Measurements from ENCODE around the gene ZBTB40.

The ZBTB40 gene

GRCh38 chr1:22440582-22440981, 11.1 kb upstream of the ZBTB40 start:
- Histone ChIP-seq H3F3A (ENCODE audit: insufficient read depth, low read length) (no peaks in the 10 kb centered on the region), H3K9me3 (ENCODE audit: low read length) (peaks cover 14% of the 10 kb centered on the region)

GRCh38 chr1:22442212-22442894, 9.3 kb upstream of the ZBTB40 start:
- no peaks in the 10 kb centered on the region for H4K20me1 ChIP-seq (ENCODE audit: insufficient read depth, low read length)
- no peak overlapping the region for H3K27ac ChIP-seq (ENCODE audit: low read depth, low read length, poor library complexity, severe bottlenecking)

More at GRCh38 chr1:22440582-22440981, 11.1 kb upstream of the ZBTB40 start:
- H3K4me2 ChIP-seq (ENCODE audit: low read length): no peak overlapping the region
- no peaks in the 10 kb centered on the region for H3K9me2 ChIP-seq (ENCODE audit: low read depth, low read length)
- H2AFZ ChIP-seq (ENCODE audit: low read length): no peak overlapping the region
- H3K27ac ChIP-seq (ENCODE audit: low read depth, low read length, poor library complexity, severe bottlenecking): no peak overlapping the region
- no peaks in the 10 kb centered on the region; the same call in 1 of the 2 replicates for H3K36me3 ChIP-seq (ENCODE audit: insufficient read depth, low read length)
- no peaks in the 10 kb centered on the region for H3K4me1 ChIP-seq (ENCODE audit: insufficient read depth, low read length, severe bottlenecking)
- H3K27me3 ChIP-seq (ENCODE audit: insufficient read depth, low read length): no peaks in the 10 kb centered on the region; the same call in 1 of the 2 replicates
- no peak overlapping the region for H3K4me3 ChIP-seq (ENCODE audit: low read depth, low read length, poor library complexity, severe bottlenecking)
- no peaks in the 10 kb centered on the region for H4K20me1 ChIP-seq (ENCODE audit: insufficient read depth, low read length)
- no peaks in the 10 kb centered on the region for H3K79me2 ChIP-seq (ENCODE audit: insufficient read depth, low read length)
- no peak for TF ChIP-seq EZH2 (IDR thresholded peaks at IDR 0.05; ENCODE audit: borderline replicate concordance, low read length)
- TF ChIP-seq, protein P1, sequence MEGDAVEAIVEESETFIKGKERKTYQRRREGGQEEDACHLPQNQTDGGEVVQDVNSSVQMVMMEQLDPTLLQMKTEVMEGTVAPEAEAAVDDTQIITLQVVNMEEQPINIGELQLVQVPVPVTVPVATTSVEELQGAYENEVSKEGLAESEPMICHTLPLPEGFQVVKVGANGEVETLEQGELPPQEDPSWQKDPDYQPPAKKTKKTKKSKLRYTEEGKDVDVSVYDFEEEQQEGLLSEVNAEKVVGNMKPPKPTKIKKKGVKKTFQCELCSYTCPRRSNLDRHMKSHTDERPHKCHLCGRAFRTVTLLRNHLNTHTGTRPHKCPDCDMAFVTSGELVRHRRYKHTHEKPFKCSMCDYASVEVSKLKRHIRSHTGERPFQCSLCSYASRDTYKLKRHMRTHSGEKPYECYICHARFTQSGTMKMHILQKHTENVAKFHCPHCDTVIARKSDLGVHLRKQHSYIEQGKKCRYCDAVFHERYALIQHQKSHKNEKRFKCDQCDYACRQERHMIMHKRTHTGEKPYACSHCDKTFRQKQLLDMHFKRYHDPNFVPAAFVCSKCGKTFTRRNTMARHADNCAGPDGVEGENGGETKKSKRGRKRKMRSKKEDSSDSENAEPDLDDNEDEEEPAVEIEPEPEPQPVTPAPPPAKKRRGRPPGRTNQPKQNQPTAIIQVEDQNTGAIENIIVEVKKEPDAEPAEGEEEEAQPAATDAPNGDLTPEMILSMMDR (IDR thresholded peaks at IDR 0.05; ENCODE audit: low read length): no peak
- no peak overlapping the region for H3K9ac ChIP-seq (ENCODE audit: low read length)

GRCh38 chr1:22443332-22443731, 8.3 kb upstream of the ZBTB40 start:
- Histone ChIP-seq H3K4me2 (ENCODE audit: low read length) (no peak overlapping the region), H2AFZ (ENCODE audit: low read length) (no peak overlapping the region), H3K27ac (ENCODE audit: low read depth, low read length, poor library complexity, severe bottlenecking) (no peak overlapping the region), H3K9me2 (ENCODE audit: low read depth, low read length) (no peaks in the 10 kb centered on the region), H3K9ac (ENCODE audit: low read length) (no peak overlapping the region), H3F3A (ENCODE audit: insufficient read depth, low read length) (no peaks in the 10 kb centered on the region), H3K4me3 (ENCODE audit: low read depth, low read length, poor library complexity, severe bottlenecking) (no peak overlapping the region), H3K9me3 (ENCODE audit: low read length) (peaks cover 14% of the 10 kb centered on the region), H3K36me3 (ENCODE audit: insufficient read depth, low read length) (no peaks in the 10 kb centered on the region; the same call in 1 of the 2 replicates), H3K27me3 (ENCODE audit: insufficient read depth, low read length) (no peaks in the 10 kb centered on the region; the same call in 1 of the 2 replicates), H4K20me1 (ENCODE audit: insufficient read depth, low read length) (no peaks in the 10 kb centered on the region), H3K4me1 (ENCODE audit: insufficient read depth, low read length, severe bottlenecking) (no peaks in the 10 kb centered on the region), H3K79me2 (ENCODE audit: insufficient read depth, low read length) (no peaks in the 10 kb centered on the region)
- TF ChIP-seq, protein P1 (IDR thresholded peaks at IDR 0.05; ENCODE audit: low read length): no peak
- no peak for TF ChIP-seq EZH2 (IDR thresholded peaks at IDR 0.05; ENCODE audit: borderline replicate concordance, low read length)

More at GRCh38 chr1:22442212-22442894, 9.3 kb upstream of the ZBTB40 start:
- Histone ChIP-seq H3K9me2 (ENCODE audit: low read depth, low read length) (no peaks in the 10 kb centered on the region), H3K9ac (ENCODE audit: low read length) (no peak overlapping the region), H2AFZ (ENCODE audit: low read length) (no peak overlapping the region), H3K4me2 (ENCODE audit: low read length) (no peak overlapping the region), H3F3A (ENCODE audit: insufficient read depth, low read length) (no peaks in the 10 kb centered on the region), H3K27me3 (ENCODE audit: insufficient read depth, low read length) (no peaks in the 10 kb centered on the region; the same call in 1 of the 2 replicates), H3K4me1 (ENCODE audit: insufficient read depth, low read length, severe bottlenecking) (no peaks in the 10 kb centered on the region), H3K4me3 (ENCODE audit: low read depth, low read length, poor library complexity, severe bottlenecking) (no peak overlapping the region), H3K79me2 (ENCODE audit: insufficient read depth, low read length) (no peaks in the 10 kb centered on the region), H3K9me3 (ENCODE audit: low read length) (peaks cover 14% of the 10 kb centered on the region), H3K36me3 (ENCODE audit: insufficient read depth, low read length) (no peaks in the 10 kb centered on the region; the same call in 1 of the 2 replicates)
- TF ChIP-seq, protein P1 (IDR thresholded peaks at IDR 0.05; ENCODE audit: low read length): no peak
- TF ChIP-seq EZH2 (IDR thresholded peaks at IDR 0.05; ENCODE audit: borderline replicate concordance, low read length): no peak

Data from OCI-LY1 (cell line).